Stimulated activated CD4-positive, alpha-beta T cell treated with anti-CD3 and anti-CD28 coated beads, Interleukin-2, amount 100 ng/mL, for 24 hours (primary cell): ENCODE measurements around the gene XRRA1.
"Not testable (repeated sequence)": the region's sequence is repeated elsewhere in the genome, so short reads cannot be mapped to it uniquely, and the experiment has no call there.

Experiments
- DNase-seq, 2 donors: peaks; one replicate each; pipeline ENCODE4 v3.0.0-alpha.2; 2020

XRRA1 gene

DNA sequence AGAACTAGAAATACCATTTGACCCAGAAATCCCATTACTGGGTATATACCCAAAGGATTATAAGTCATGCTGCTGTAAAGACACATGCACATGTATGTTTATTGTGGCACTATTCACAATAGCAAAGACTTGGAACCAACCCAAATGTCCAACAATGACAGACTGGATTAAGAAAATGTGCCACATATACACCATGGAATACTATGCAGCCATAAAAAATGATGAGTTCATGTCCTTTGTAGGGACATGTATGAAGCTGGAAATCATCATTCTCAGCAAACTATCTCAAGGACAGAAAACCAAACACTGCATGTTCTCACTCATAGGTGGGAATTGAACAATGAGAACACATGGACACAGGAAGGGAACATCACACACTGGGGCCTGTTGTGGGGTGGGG lies 55.9 kb downstream of the XRRA1 start:
- not testable (repeated sequence) for DNase-seq

DNA sequence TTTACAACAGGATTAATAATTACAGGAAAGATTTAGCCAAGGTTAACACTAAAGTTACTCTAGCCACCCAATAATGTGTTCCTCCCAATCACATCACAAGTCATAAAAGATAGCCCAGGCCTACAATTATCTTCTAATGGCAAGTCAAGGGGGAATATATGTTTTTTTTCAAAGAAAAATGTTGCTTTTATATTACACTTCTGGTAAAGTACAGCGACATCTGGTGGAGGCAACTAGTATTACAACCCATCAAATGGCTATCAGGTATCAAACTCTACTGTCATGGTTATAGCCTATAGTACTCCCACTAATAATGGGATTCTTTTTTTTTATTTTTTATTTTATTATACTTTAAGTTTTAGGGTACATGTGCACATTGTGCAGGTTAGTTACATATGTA lies 71.8 kb downstream of the XRRA1 start:
- no peak for DNase-seq

GRCh38 chr11:74871037-74871436 lies 77.9 kb downstream of the XRRA1 start:
- no peak for DNase-seq

DNA sequence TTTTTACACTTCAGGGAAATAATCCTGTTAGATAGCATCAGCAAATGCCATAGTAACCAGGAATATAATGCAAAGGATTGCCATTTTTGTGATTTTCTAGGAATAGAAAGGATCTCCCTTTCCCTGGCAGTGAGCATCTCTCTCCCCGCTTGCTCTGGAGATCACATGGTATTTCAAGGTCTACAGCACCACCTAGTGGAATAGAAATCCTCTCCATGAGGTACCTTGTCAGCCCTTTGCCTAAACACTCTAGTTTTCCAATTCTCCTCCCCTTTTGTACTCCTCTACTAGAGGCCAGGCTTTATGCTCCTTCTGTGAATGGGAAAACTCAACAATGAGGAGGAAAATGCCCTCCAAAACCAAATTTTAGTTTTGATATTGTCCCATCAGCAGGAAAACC lies 78.4 kb downstream of the XRRA1 start:
- no peak for DNase-seq

- DNase-seq = no peak
These were observed 82.3 kb downstream of the XRRA1 start for GRCh38 chr11:74866557-74866956.

DNA sequence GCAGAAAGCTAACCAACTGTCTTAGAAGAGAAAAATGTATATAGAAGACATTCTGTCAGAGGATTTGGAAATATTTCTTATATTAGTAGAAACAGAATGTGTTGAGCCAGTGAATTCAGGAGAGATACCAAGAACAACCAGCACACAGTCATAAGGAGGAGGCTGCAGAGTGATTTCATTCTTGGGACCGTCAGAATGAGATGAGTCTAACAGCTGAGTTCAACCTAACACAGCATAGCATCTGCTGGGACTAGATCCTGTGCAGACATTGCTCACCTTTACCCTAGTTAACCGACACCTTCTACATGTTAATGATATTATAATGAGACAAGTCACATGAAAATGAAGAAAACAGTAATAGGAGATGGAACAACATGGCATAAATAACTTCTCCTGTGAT lies 85.5 kb downstream of the XRRA1 start:
- no peak for DNase-seq

DNA sequence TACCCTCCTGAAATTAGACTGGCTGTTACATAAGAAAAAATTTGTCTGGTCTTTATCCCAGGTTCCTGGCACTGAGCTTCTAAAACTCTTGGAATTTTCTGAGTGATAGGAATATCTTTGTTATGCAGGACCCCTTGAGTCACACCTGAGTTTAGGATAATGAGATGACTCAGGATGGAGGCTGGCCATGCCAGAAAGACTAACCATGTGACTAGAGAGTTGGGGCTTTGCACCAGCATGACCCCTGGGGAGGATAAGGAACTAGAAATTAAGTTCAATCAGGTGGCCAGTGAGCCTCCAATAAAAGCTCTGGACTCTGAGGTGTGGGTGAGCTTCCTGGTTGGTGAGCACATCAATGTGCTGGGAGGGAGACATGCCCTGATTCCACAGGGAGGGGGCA lies 88.1 kb downstream of the XRRA1 start:
- DNase-seq = no peak

DNA sequence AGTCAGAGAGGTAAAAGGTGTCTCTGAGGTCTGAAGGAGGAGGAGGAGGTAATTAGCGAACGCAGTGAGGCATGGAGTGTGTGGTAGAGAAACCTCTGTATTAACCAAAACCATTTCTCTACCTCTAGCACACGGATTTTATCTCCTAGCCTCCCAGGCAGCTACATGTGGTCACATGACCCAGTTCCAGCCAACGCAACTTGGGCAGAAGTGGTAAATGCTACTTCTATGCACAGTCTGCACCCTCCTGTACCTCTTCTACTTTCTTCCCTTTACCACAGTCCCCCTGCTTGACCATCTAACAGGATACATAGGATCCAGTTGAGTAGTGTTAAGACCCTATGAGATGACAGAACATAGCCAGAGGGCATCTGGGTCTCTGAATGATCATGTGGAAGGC lies 95.7 kb downstream of the XRRA1 start:
- DNase-seq = no peak

DNA sequence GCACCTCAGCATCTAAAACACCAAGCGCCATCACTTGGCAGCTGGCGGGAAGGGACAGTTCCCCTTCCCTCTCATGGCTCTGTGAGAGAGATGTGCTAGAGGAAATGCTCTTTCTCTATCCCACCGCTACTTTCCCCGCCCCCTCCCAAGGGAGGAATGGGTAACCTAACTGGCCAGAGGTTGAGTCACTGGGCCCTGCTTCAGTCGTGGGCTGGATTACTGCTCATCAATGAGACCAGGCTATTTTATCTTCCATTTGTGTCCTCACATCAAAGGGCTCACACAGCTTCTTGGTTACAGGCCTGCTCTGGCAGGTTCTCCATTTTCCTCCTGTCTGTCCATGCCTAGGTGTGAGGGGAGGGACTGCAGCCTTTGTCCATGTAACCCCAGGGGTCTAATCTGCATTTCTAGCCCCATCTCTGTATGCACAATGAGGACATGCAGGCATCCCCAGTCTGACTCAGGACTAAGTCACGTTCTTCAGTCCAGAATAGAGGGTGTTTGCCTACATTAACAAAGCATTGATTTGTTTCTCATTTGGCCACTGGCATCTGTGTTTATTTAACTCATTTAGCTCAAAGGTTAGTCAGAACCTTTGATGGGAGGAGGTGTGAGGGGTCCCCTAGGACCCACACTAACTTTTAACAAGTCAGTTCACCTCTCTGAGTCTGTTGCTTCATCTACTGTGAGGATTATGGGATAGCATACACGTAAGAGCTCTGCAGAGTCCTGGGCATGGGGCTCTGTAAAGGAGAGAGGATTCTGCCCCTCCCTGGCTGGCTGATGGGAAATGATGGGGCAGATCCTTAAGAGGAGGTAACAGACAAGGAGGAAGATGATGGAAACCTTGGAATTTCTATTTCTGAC lies 99.1 kb downstream of the XRRA1 start:
- no peak for DNase-seq

DNA sequence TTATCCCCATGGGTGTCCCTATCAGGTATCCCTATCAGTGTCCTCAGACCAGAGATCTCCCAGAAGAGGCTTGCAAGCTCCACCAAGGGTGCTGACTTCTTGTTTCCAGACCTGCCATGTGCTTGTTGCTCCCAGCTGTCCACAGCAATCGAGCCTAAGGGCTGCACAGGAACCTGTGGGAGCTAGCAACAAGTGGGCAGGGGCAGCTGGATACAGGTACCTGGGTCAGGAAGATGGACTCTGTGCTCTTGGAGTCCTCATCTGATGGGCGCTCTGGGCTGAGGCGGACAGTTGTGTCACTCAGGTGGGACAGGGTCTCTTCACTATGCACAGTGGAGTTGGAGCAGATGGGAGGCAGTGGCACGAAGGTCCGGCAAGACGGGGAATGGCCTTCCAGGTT lies 101.0 kb downstream of the XRRA1 start:
- no peak for DNase-seq

DNA sequence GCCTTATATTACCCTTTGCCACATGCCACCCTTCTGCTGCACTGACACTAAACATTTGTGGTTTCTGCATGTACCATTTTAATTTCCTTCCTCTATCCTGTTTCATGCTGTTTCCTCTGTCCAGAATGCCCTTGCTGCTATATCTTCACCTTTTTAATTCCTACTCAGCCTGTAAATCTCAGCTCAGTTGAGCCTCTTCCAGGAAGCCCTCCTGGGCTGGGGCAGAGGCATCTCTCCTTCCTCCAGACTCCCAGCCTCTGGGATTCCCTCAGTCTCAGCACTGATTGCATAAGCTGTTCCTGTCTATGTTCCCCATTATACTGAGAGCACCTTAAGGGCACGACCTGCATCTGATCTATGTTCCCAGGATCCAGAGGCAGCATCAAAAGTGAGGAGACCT lies 101.5 kb downstream of the XRRA1 start:
- DNase-seq = no peak

GRCh38 chr11:74846770-74847169 lies 102.1 kb downstream of the XRRA1 start:
- DNase-seq = no peak

GRCh38 chr11:74845978-74846517 lies 102.8 kb downstream of the XRRA1 start:
- DNase-seq = no peak

DNA sequence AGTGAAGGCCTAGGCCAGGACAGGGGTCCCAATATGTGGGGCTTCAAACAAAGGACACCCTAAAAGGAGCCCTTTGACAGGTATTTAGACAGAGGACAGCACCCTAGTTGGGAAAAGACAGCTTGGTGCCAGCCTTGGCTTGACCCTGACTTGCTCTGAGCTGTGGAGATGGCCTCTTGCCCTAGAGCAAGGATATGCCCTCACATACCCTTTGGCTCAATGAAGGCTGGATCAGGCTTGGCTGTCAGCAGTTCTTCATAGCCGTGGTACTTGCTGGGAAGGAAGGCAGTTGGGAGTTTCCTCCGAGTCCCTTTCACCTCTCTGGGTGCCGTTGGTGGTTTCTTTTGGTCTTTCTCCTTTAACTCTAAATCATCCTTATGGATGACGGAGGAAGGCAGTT lies 104.0 kb downstream of the XRRA1 start:
- DNase-seq = no peak

GRCh38 chr11:74844072-74844471 lies 104.8 kb downstream of the XRRA1 start:
- DNase-seq = no peak

DNA sequence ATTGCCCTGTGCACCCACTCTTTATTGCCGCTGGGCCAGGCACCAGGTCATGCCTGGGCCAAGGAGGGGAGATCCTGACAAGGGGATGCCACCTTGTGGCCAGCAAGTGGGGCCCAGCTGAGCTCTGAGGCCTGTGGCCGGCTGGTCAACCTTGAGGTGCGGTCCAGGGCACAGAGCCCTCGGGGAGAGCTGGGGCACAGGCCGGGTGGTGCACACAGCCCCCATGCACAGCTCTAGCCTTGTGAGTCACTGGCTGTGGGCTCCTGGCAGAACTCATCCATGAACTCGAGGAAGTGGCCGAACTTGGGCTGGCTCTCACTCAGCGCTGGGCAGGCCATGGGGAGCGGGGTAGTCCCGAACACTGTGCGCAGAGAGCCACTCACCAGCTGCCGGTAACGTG lies 105.9 kb downstream of the XRRA1 start:
- no peak for DNase-seq

GRCh38 chr11:74840486-74840885 lies 108.4 kb downstream of the XRRA1 start:
- no peak for DNase-seq

DNA sequence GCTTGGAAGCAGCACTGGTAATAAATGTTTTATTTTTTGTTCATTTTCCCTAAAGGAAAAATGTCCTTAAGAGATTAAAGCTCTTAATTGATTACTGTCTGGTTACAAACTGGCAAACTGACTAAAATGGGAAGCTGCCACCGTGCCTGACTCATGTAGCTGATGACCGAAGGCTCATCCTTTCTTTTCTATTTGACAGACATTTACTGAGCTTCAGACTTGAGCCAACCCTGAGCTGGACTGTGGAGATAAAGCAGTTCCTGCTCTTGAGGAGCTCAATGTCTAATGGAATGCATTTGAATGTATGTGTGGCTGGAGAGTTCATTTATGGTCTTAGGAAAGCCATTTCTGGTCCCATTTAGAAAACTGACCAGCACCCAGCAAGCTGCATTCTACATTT lies 108.9 kb downstream of the XRRA1 start:
- DNase-seq = no peak

DNA sequence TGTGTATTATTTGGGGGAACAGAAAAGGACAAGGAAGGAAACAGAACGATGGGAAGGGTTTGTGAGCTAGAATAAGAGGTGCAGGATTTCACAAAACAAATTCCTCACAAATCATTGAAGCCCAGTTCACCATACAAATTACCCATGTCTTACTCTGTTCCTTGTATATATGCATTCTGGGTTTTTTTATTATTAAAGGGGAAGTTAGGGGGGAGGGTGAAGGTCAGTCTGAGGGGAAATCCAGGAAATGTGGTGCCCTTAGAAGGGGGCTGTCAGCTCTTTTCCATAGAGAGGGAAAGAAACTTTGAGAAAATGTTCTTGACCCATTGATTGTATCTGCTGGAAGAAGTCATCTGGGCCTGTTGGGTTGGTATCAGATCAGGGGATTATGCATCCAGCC lies 109.4 kb downstream of the XRRA1 start:
- no peak for DNase-seq

DNA sequence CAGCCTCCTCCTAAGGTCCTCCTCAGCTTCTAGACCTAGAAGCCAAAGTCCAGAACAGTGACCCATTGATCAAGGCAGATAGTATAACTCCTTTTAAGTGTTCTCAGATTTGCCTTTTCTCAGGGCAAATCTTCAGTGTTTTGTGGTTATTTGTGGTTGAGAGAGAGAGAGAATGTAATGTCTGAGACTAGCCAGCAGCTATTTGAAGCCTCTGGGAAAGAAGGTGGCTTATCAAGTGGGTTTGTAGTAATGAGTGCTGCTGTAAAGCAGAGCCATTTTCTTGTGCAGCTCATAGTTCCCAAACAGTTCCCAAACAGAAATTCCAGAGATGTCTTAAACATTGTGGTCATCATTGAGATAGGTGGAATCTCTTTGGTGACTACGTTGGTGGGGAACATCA lies 110.7 kb downstream of the XRRA1 start:
- DNase-seq = no peak

- no peak for DNase-seq
These were observed 111.7 kb downstream of the XRRA1 start for GRCh38 chr11:74837191-74837590.

GRCh38 chr11:74826901-74827300 lies 122.0 kb downstream of the XRRA1 start:
- no peak for DNase-seq

- DNase-seq = not testable (repeated sequence)
These were observed 123.3 kb downstream of the XRRA1 start for GRCh38 chr11:74825596-74825995.

DNA sequence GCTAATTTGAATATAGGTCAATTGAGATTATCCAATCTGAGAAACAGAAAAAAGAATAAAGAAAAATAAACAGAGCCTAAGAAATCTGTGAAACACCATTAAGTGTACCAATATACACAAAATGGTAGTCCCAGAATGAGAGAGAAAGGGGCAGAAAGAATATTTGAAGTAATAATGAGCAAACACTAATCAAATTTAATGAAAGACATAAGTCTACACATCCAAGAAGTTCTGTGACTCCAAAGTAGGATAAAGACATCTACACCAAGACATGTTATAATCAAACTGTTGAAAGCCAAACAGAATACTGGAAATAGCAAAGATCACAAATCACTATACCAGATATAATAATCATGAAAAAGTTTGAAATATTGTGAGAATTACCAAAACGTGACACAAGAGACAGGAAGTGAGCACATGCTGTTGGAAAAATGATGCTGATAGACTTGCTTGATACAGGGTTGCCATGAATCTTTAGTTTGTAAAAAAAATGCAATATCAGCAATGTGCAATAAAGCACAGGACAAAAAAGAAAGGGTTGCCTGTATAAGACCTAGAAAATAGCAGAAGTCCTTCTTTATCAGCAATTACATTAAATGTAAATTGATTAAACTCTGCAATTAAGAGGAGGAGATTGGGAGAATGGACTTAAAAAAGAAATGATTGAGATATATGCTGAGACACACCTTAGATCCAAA lies 124.5 kb downstream of the XRRA1 start:
- no peak for DNase-seq
